ENCODE data around the gene SPIRE2.

SPIRE2 gene

GRCh38 chr16:89837014-89837546, 8.8 kb downstream of the SPIRE2 start:
- peak; percentile 40 for DNase-seq

GRCh38 chr16:89841275-89841674, 13.0 kb downstream of the SPIRE2 start:
- DNase-seq: no peak

GRCh38 chr16:89842471-89843408, 14.5 kb downstream of the SPIRE2 start:
- DNase-seq: no peak

GRCh38 chr16:89843409-89844350, 15.4 kb downstream of the SPIRE2 start:
- no peak for DNase-seq

GRCh38 chr16:89844739-89845339, 16.6 kb downstream of the SPIRE2 start:
- DNase-seq: no peak

- DNase-seq: no peak
Observed at GRCh38 chr16:89845417-89845816, 17.1 kb downstream of the SPIRE2 start.

- peak; percentile 95 for DNase-seq
Observed at GRCh38 chr16:89847051-89847939, 19.0 kb downstream of the SPIRE2 start.

GRCh38 chr16:89847940-89848297, 19.6 kb downstream of the SPIRE2 start:
- DNase-seq: peak; percentile 83

GRCh38 chr16:89848974-89849373, 20.7 kb downstream of the SPIRE2 start:
- DNase-seq: no peak

GRCh38 chr16:89853306-89853993, 25.2 kb downstream of the SPIRE2 start:
- no peak for DNase-seq

GRCh38 chr16:89855301-89855945, 27.1 kb downstream of the SPIRE2 start:
- no peak for DNase-seq

- no peak for DNase-seq
Observed at GRCh38 chr16:89855986-89856385, 27.7 kb downstream of the SPIRE2 start.

GRCh38 chr16:89858973-89859614, 30.8 kb downstream of the SPIRE2 start:
- DNase-seq: no peak

- DNase-seq: peak; percentile 18
Observed at GRCh38 chr16:89859615-89860007, 31.3 kb downstream of the SPIRE2 start.

GRCh38 chr16:89860747-89861304, 32.6 kb downstream of the SPIRE2 start:
- peak; percentile 79 for DNase-seq

- no peak for DNase-seq
Observed at GRCh38 chr16:89861648-89862047, 33.4 kb downstream of the SPIRE2 start.

- DNase-seq: no peak
Observed at GRCh38 chr16:89862732-89863131, 34.5 kb downstream of the SPIRE2 start.

GRCh38 chr16:89863741-89864526, 35.7 kb downstream of the SPIRE2 start:
- no peak for DNase-seq

GRCh38 chr16:89864527-89864820, 36.2 kb downstream of the SPIRE2 start:
- DNase-seq: no peak
